Erythroblast (primary cell): Measurements from ENCODE around the gene PSMA2.

Experiments used
- GATA1 ChIP-seq: IDR thresholded peaks from 2 replicates; pipeline ENCODE4 v1.6.1; 2011; ENCODE audit warnings: low read depth, mild to moderate bottlenecking, control low read depth, low read length, moderate library complexity
- POLR2A ChIP-seq: IDR thresholded peaks from 2 replicates; pipeline ENCODE4 v1.6.1; 2011; ENCODE audit warnings: mild to moderate bottlenecking, low read length

- TF ChIP-seq POLR2A (peak; percentile 22), GATA1 (no peak)
These were observed 20.2 kb downstream of the PSMA2 start, which contains the start of gene C7orf25 for GRCh38 chr7:42911454-42912447.
